ENCODE measurements around the gene KIF12.

DNA sequence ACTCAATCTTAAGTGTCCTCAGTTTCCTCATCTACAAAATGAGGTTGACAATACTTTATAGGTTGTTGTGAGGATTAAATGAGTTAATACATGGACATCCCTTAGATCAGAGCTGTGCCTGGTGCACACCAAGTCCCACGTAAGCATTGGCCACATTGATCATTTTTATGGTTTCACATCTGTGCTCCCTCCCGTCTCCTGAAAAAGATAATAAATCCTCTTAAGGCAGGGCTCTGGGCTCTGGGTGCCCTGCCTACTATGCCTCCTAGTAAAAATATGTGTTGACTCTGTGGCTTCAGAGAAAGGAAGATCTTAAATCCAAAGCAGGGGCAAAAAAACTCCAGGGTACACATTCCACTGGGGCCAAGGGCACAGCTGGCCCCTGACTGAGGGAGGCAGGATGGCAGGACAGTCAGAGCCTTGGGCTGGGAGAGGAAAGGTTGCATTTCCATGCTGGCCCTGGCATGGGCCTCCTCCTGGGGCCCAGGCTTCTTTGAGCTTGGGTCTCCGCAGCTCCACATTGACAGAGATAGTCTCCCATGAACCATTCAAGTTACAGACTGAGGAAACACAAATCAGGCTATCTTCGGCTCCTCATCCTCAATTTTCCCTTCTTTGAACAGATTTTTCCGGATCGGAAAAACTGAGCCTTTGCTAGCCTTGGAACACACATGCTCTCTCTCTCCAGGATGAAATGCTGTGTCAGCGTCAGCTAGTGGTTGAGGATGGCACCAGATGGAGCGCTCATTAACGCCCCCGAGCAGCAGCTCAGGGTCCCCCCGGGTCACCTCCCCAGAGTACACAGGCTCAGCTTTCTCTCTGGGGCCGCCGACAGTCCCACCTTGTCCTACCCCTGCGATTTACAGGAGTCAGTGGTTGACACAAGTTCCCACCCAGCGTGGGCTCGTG lies 22.4 kb upstream of the KIF12 start:
- TF ChIP-seq, protein P1, sequence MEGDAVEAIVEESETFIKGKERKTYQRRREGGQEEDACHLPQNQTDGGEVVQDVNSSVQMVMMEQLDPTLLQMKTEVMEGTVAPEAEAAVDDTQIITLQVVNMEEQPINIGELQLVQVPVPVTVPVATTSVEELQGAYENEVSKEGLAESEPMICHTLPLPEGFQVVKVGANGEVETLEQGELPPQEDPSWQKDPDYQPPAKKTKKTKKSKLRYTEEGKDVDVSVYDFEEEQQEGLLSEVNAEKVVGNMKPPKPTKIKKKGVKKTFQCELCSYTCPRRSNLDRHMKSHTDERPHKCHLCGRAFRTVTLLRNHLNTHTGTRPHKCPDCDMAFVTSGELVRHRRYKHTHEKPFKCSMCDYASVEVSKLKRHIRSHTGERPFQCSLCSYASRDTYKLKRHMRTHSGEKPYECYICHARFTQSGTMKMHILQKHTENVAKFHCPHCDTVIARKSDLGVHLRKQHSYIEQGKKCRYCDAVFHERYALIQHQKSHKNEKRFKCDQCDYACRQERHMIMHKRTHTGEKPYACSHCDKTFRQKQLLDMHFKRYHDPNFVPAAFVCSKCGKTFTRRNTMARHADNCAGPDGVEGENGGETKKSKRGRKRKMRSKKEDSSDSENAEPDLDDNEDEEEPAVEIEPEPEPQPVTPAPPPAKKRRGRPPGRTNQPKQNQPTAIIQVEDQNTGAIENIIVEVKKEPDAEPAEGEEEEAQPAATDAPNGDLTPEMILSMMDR (conservative IDR thresholded peaks at IDR 0.05 in 1 of 2, IDR thresholded peaks at IDR 0.05 in 1 of 2; ENCODE audit: low read depth in 1 of 2, low read length in 2 of 2), result no peak
- no peak for TF ChIP-seq EZH2 (IDR thresholded peaks at IDR 0.05; ENCODE audit: low read length, missing control alignments)

All from fibroblast of lung (primary cell).